Endothelial cell of umbilical vein (primary cell): ENCODE data around the gene CTSA.

Experiments
- EZH2 ChIP-seq: IDR thresholded peaks from 2 replicates; pipeline ENCODE4 v1.6.1; 2012; ENCODE audit warnings: borderline replicate concordance, low read depth, mild to moderate bottlenecking, moderate library complexity, low read length, inconsistent platforms; ENCODE audit not compliant: severe bottlenecking
- GATA2 ChIP-seq: IDR thresholded peaks from 2 replicates; pipeline ENCODE4 v1.7.0; 2011; ENCODE audit warnings: low read depth, mild to moderate bottlenecking, moderate library complexity, mixed read lengths, low read length; ENCODE audit not compliant: insufficient read length, insufficient read depth
- JUN ChIP-seq: IDR thresholded peaks from 2 replicates; pipeline ENCODE4 v1.6.1; 2011; ENCODE audit warnings: borderline replicate concordance, low read depth; ENCODE audit not compliant: insufficient read length, insufficient read depth
- MAX ChIP-seq: IDR thresholded peaks from 2 replicates; pipeline ENCODE4 v1.6.1; 2011; ENCODE audit not compliant: insufficient read depth, insufficient read length
- POLR2A ChIP-seq: IDR thresholded peaks from 2 replicates; pipeline ENCODE4 v1.6.1; 2012; ENCODE audit warnings: low read depth, mild to moderate bottlenecking, control low read depth, low read length
- TF ChIP-seq, protein P1 (sequence below), 2 donors: IDR thresholded peaks; 1 replicate in 1 of 2; 2 replicates in 1 of 2; pipeline ENCODE4 v1.5.1; 2011; ENCODE audit warnings: low read length in 2 of 2, mild to moderate bottlenecking in 2 of 2, moderate library complexity in 2 of 2, control low read depth in 1 of 2, inconsistent platforms in 1 of 2, low read depth in 1 of 2; ENCODE audit not compliant: insufficient read depth in 1 of 2; ENCODE audit errors: extremely low read depth in 1 of 2

- TF ChIP-seq MAX, result no peak
- no peak for TF ChIP-seq POLR2A
- TF ChIP-seq, protein P1, sequence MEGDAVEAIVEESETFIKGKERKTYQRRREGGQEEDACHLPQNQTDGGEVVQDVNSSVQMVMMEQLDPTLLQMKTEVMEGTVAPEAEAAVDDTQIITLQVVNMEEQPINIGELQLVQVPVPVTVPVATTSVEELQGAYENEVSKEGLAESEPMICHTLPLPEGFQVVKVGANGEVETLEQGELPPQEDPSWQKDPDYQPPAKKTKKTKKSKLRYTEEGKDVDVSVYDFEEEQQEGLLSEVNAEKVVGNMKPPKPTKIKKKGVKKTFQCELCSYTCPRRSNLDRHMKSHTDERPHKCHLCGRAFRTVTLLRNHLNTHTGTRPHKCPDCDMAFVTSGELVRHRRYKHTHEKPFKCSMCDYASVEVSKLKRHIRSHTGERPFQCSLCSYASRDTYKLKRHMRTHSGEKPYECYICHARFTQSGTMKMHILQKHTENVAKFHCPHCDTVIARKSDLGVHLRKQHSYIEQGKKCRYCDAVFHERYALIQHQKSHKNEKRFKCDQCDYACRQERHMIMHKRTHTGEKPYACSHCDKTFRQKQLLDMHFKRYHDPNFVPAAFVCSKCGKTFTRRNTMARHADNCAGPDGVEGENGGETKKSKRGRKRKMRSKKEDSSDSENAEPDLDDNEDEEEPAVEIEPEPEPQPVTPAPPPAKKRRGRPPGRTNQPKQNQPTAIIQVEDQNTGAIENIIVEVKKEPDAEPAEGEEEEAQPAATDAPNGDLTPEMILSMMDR (IDR thresholded peaks at IDR 0.05; ENCODE audit: extremely low read depth in 1 of 2, insufficient read depth in 1 of 2, low read depth in 1 of 2, low read length in 2 of 2), result no peak
- no peak for TF ChIP-seq EZH2
- TF ChIP-seq JUN, result no peak
- no peak for TF ChIP-seq GATA2
These were observed 8.6 kb upstream of the CTSA start for GRCh38 chr20:45882469-45883099.
